CD4-positive, alpha-beta T cell (primary cell): Measurements from ENCODE around the gene NKX1-2. TPM values are rescaled to one million over a fixed set of nuclear protein-coding genes. Genes with fewer than 3 reads are reported as not detected.
"Not testable (repeated sequence)": the region's sequence is repeated elsewhere in the genome, so short reads cannot be mapped to it uniquely, and the experiment has no call there.

Source experiments
- ATAC-seq: fragments of 200-7000 bp; cut with Tn5 transposase; one replicate; pipeline ENCODE4 v1.10.0; 2022; ENCODE audit warnings: mild to moderate bottlenecking; ENCODE audit not compliant: poor library complexity
- CTCF ChIA-PET: fragments of 350-600 bp; sonication (Branson Sonifier 250); formaldehyde crosslinking; loops from one replicate; lab custom pipeline; 2021; ENCODE audit warnings: antibody characterized with exemption, inconsistent platforms; lab: Charles Lee
- POLR2A ChIA-PET: fragments of 350-600 bp; sonication (Branson Sonifier 250); formaldehyde crosslinking; loops from one replicate; lab custom pipeline; 2021; ENCODE audit warnings: antibody characterized with exemption, inconsistent platforms; lab: Charles Lee
- DNase-seq, 14 experiments: peaks; one replicate each; pipeline ENCODE4 v3.0.0-alpha.2; 2013 to 2020; ENCODE audit warnings: mixed read lengths in 2 of 14
- H3K27ac ChIP-seq, 2 donors: one replicate each; pipeline versions ENCODE4 v1.5.1 to v1.7.0; 2013; ENCODE audit warnings: low read length in 2 of 2, low read depth in 1 of 2, mild to moderate bottlenecking in 1 of 2
- H3K27me3 ChIP-seq, 2 experiments: 1 replicate in 1 of 2; 2 replicates in 1 of 2; pipeline versions ENCODE4 v1.6.1 to v1.7.0; 2013; ENCODE audit warnings: low read length in 2 of 2, control low read depth in 1 of 2, mild to moderate bottlenecking in 1 of 2, moderate library complexity in 1 of 2; ENCODE audit not compliant: insufficient read depth in 2 of 2, control insufficient read depth in 1 of 2
- H3K36me3 ChIP-seq: one replicate; pipeline ENCODE4 v1.6.1; 2013; ENCODE audit warnings: low read length, control low read depth; ENCODE audit not compliant: insufficient read depth
- H3K4me1 ChIP-seq: one replicate; pipeline ENCODE4 v1.6.1; 2013; ENCODE audit warnings: low read length, control low read depth; ENCODE audit not compliant: insufficient read depth
- H3K4me3 ChIP-seq: one replicate; pipeline ENCODE4 v1.5.1; 2013; ENCODE audit warnings: mild to moderate bottlenecking, low read length, moderate library complexity
- H3K9me3 ChIP-seq, 2 experiments: 1 replicate in 1 of 2; 2 replicates in 1 of 2; pipeline versions ENCODE4 v1.6.1 to v1.7.0; 2013; ENCODE audit warnings: low read length in 2 of 2, mild to moderate bottlenecking in 2 of 2, control low read depth in 1 of 2, moderate library complexity in 1 of 2; ENCODE audit not compliant: control insufficient read depth in 1 of 2, insufficient read depth in 1 of 2
- H3K27ac Mint-ChIP-seq: one replicate; pipeline ENCODE4 v1.8.0; 2020; ENCODE audit warnings: mixed read lengths
- H3K27me3 Mint-ChIP-seq: one replicate; pipeline ENCODE4 v1.8.0; 2021; ENCODE audit warnings: mixed read lengths
- H3K36me3 Mint-ChIP-seq: one replicate; pipeline ENCODE4 v1.8.0; 2021; ENCODE audit warnings: low read depth, mixed read lengths
- H3K4me1 Mint-ChIP-seq: one replicate; pipeline ENCODE4 v1.8.0; 2021; ENCODE audit warnings: low read depth, mixed read lengths
- H3K4me3 Mint-ChIP-seq: one replicate; pipeline ENCODE4 v1.8.0; 2020; ENCODE audit warnings: mild to moderate bottlenecking, mixed read lengths
- H3K9me3 Mint-ChIP-seq: one replicate; pipeline ENCODE4 v1.8.0; 2020; ENCODE audit warnings: mixed read lengths
- CTCF ChIP-seq: fragments of 200-600 bp; IDR thresholded peaks from one replicate; pipeline ENCODE4 v1.8.0; 2022; ENCODE audit warnings: antibody characterized with exemption, mild to moderate bottlenecking
- intact Hi-C, 2 experiments: fragments of 100-400 bp; cut with DNase I in 1 of 2; cut with micrococcal nuclease in 1 of 2; formaldehyde crosslinking; loops; one replicate each; pipeline versions ENCODE4 v1.15.1 to v1.9.0; 2023 to 2025; cut with DNase I, micrococcal nuclease
- total RNA-seq, 174 experiments: library from RNA in 2 of 174; stranded (reverse) in 2 of 174; gene quantifications; one replicate each; pipeline ENCODE4 v1.2.3 and lab custom pipeline; 2021 to 2026

The NKX1-2 gene
- total RNA-seq, 2 experiments from 2014 or later, result not detected

GRCh38 chr10:124436191-124436638 is 13.6 kb downstream of the NKX1-2 start:
- Histone ChIP-seq H3K27me3 (no peaks in the 10 kb centered on the region), H3K4me3 (no peak overlapping the region), H3K36me3 (no peaks in the 10 kb centered on the region), H3K9me3 (no peaks in the 10 kb centered on the region), H3K4me1 (peaks cover 4% of the 10 kb centered on the region), H3K27ac (no peak overlapping the region)
- no peak for ATAC-seq
- Mint-ChIP-seq H3K4me1 (no peaks in the 10 kb centered on the region), H3K27me3 (peaks cover 21% of the 10 kb centered on the region), H3K36me3 (no peaks in the 10 kb centered on the region), H3K9me3 (no peaks in the 10 kb centered on the region), H3K4me3 (no peak overlapping the region), H3K27ac (no peak overlapping the region)
- ChIA-PET POLR2A (no interaction called here), CTCF (no interaction called here)
- DNase-seq, result peak in 1 of 14 experiments; percentile 16
- intact Hi-C loops, result no loop called here
- TF ChIP-seq CTCF, result no peak

DNA sequence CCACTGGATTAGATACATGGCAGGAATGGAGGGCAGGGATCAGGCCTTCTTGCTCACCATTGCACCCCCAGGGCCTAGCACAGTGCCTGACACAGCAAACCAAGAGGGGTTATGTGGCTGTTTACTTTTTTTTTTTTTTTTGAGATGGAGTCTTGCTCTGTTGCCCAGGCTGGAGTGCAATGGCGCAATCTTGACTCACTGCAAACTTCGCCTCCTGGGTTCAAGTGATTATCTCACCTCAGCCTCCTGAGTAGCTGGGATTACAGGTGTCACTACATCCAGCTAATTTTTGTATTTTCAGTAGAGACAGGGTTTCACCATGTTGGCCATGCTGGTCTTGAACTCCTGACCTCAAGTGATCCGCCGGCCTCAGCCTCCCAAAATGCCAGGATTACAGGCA is 14.2 kb downstream of the NKX1-2 start:
- H3K9me3 Mint-ChIP-seq, ATAC-seq, H3K36me3 Mint-ChIP-seq, H3K36me3 ChIP-seq, H3K4me3 ChIP-seq, H3K27me3 ChIP-seq, CTCF ChIA-PET, H3K27ac ChIP-seq, POLR2A ChIA-PET, H3K27ac Mint-ChIP-seq, DNase-seq, H3K4me3 Mint-ChIP-seq, H3K4me1 Mint-ChIP-seq, H3K4me1 ChIP-seq, H3K9me3 ChIP-seq, intact Hi-C loops: not testable (repeated sequence)
- peaks cover 18% of the 10 kb centered on the region for H3K27me3 Mint-ChIP-seq

- peaks cover 4% of the 10 kb centered on the region for H3K4me1 ChIP-seq
- Mint-ChIP-seq H3K27me3 (peaks cover 29% of the 10 kb centered on the region), H3K27ac (no peak overlapping the region), H3K9me3 (no peaks in the 10 kb centered on the region), H3K4me1 (no peaks in the 10 kb centered on the region), H3K4me3 (no peak overlapping the region), H3K36me3 (no peaks in the 10 kb centered on the region)
- CTCF ChIA-PET, result no interaction called here
- no peak overlapping the region for H3K27ac ChIP-seq
- ATAC-seq (no peak), DNase-seq (no peak)
- intact Hi-C loops, result no loop called here
- H3K9me3 ChIP-seq, result no peaks in the 10 kb centered on the region
- H3K27me3 ChIP-seq, result no peaks in the 10 kb centered on the region
- H3K36me3 ChIP-seq, result no peaks in the 10 kb centered on the region
- H3K4me3 ChIP-seq, result no peak overlapping the region
- no peak for TF ChIP-seq CTCF
- POLR2A ChIA-PET, result no interaction called here
These were observed 16.4 kb downstream of the NKX1-2 start for GRCh38 chr10:124433461-124433860.

DNA sequence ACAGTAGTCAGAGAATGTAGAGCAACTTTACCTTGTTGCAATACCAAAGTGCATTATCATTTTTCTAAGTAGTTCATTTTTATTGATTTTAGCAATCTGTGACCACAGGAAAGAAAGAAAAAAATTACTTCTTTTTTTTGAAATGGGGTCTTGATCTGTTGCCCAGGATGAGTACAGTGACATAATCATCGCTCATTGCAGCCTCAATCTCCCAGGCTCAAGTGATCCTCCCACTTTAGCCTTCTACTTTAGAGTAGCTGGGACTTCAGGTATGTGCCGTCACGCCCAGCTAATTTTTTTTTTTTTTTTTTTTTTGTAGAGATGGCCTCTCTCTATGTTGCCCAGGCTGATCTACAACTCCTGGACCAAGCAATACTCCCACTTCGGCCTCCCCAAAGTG is 19.8 kb downstream of the NKX1-2 start:
- ATAC-seq, result no peak
- CTCF ChIA-PET, result no interaction called here
- H3K4me3 ChIP-seq, result no peak overlapping the region

More for the DNA sequence above, 19.8 kb downstream of the NKX1-2 start:
- H3K9me3 ChIP-seq, result no peaks in the 10 kb centered on the region
- no peaks in the 10 kb centered on the region for H3K4me1 ChIP-seq
- H3K27ac ChIP-seq, result no peak overlapping the region
- intact Hi-C loops, result no loop called here
- H3K36me3 ChIP-seq, result no peaks in the 10 kb centered on the region
- no peaks in the 10 kb centered on the region for H3K9me3 Mint-ChIP-seq
- H3K36me3 Mint-ChIP-seq, result no peaks in the 10 kb centered on the region
- H3K4me3 Mint-ChIP-seq, result no peak overlapping the region
- no peaks in the 10 kb centered on the region for H3K4me1 Mint-ChIP-seq
- H3K27ac Mint-ChIP-seq, result no peak overlapping the region
- POLR2A ChIA-PET, result no interaction called here
- H3K27me3 Mint-ChIP-seq, result peaks cover 37% of the 10 kb centered on the region
- peaks cover 0 to 2% of the 10 kb centered on the region in 2 experiments for H3K27me3 ChIP-seq
- no peak for DNase-seq
- TF ChIP-seq CTCF, result no peak
